Loucy (cell line): ENCODE data around the gene ADGRL2.

Experiments
- EZH2phosphoT487 ChIP-seq: fragments of 200-600 bp; IDR thresholded peaks from 2 replicates; pipeline ENCODE4 v1.6.1; 2018; ENCODE audit warnings: antibody characterized with exemption, mild to moderate bottlenecking, moderate library complexity, borderline replicate concordance
- TF ChIP-seq, protein P1 (sequence below): fragments of 200-600 bp; sonication (generic); conservative IDR thresholded peaks from 2 replicates; pipeline ENCODE4 v1.5.1; 2014; ENCODE audit warnings: mild to moderate bottlenecking, antibody characterized with exemption, low read length

- TF ChIP-seq, protein P1, sequence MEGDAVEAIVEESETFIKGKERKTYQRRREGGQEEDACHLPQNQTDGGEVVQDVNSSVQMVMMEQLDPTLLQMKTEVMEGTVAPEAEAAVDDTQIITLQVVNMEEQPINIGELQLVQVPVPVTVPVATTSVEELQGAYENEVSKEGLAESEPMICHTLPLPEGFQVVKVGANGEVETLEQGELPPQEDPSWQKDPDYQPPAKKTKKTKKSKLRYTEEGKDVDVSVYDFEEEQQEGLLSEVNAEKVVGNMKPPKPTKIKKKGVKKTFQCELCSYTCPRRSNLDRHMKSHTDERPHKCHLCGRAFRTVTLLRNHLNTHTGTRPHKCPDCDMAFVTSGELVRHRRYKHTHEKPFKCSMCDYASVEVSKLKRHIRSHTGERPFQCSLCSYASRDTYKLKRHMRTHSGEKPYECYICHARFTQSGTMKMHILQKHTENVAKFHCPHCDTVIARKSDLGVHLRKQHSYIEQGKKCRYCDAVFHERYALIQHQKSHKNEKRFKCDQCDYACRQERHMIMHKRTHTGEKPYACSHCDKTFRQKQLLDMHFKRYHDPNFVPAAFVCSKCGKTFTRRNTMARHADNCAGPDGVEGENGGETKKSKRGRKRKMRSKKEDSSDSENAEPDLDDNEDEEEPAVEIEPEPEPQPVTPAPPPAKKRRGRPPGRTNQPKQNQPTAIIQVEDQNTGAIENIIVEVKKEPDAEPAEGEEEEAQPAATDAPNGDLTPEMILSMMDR = no peak
- TF ChIP-seq EZH2phosphoT487 = no peak
Observed at GRCh38 chr1:81805537-81806431, 5.0 kb downstream of the ADGRL2 start.
